ENCODE results near the gene PTPRK. TPM values are rescaled to one million over a fixed set of nuclear protein-coding genes. Genes with fewer than 3 reads are reported as not detected.

Gene PTPRK
- total and polyA plus RNA-seq, 2 donors (not counting 1 experiment from before 2014, with no cell fraction given) = 16.2 to 18.7 TPM

GRCh38 chr6:128538763-128539162, 18.4 kb upstream of the PTPRK start:
- Mint-ChIP-seq H3K4me1 (no peaks in the 10 kb centered on the region), H3K27me3 (peaks cover 2% of the 10 kb centered on the region), H3K9me3 (ENCODE audit: insufficient read depth) (no peaks in the 10 kb centered on the region), H3K27ac (no peak overlapping the region), H3K4me3 (no peak overlapping the region)
- no CpG with 5 or more reads among the region's 4 CpGs for WGBS (ENCODE audit: insufficient coverage)
- H3K4me1 ChIP-seq (ENCODE audit: control insufficient read depth in 2 of 2, insufficient read depth in 2 of 2, low read length in 2 of 2) = no peaks in the 10 kb centered on the region
- CTCF ChIA-PET = no interaction called here
- no peaks in the 10 kb centered on the region for H3K27me3 ChIP-seq (replicated peaks in 1 of 4; ENCODE audit: control extremely low read depth in 1 of 4, control insufficient read depth in 3 of 4, insufficient read depth in 4 of 4, low read length in 3 of 4)
- intact Hi-C loops (cut with micrococcal nuclease) = no loop called here
- ATAC-seq (ENCODE audit: low read depth) = no peak
- no peak for DNase-seq
- H2AFZ ChIP-seq (ENCODE audit: insufficient read depth, low read depth, low read length, poor library complexity, severe bottlenecking) = no peak overlapping the region
- no peak overlapping the region for H3K4me2 ChIP-seq (replicated peaks; ENCODE audit: low read depth, low read length, poor library complexity, severe bottlenecking)
- no peaks in the 10 kb centered on the region for H4K20me1 ChIP-seq (ENCODE audit: control insufficient read depth, insufficient read depth, low read length, poor library complexity, severe bottlenecking)
- no peaks in the 10 kb centered on the region for H3K36me3 ChIP-seq (replicated peaks in 1 of 2; ENCODE audit: control extremely low read depth in 1 of 2, control insufficient read depth in 1 of 2, extremely low read depth in 1 of 2, insufficient read depth in 2 of 2, low read length in 1 of 2)
- POLR2A ChIA-PET = no interaction called here
- no peaks in the 10 kb centered on the region for H3K9me3 ChIP-seq (ENCODE audit: control extremely low read depth in 1 of 3, control insufficient read depth in 2 of 3, insufficient read depth in 1 of 3, low read length in 2 of 3)
- no peak overlapping the region for H3K9ac ChIP-seq (ENCODE audit: low read length)
- no peak overlapping the region for H3K4me3 ChIP-seq (ENCODE audit: control extremely low read depth in 1 of 5, extremely low read depth in 1 of 5, insufficient read depth in 1 of 5, low read depth in 2 of 5, low read length in 4 of 5)
- H3K79me2 ChIP-seq (ENCODE audit: control insufficient read depth, insufficient read depth, low read length) = no peaks in the 10 kb centered on the region
- no peak overlapping the region for H3K27ac ChIP-seq (ENCODE audit: low read length in 2 of 2)
- TF ChIP-seq EZH2 (IDR thresholded peaks at IDR 0.05; ENCODE audit: borderline replicate concordance, insufficient read depth, low read depth, low read length, poor library complexity, severe bottlenecking) (no peak), CTCF (IDR thresholded peaks at IDR 0.05) (no peak)

- POLR2A ChIA-PET = no interaction called here
- Histone ChIP-seq H2AFZ (ENCODE audit: insufficient read depth, low read depth, low read length, poor library complexity, severe bottlenecking) (no peak overlapping the region), H3K9me3 (ENCODE audit: control extremely low read depth in 1 of 3, control insufficient read depth in 2 of 3, insufficient read depth in 1 of 3, low read length in 2 of 3) (no peaks in the 10 kb centered on the region), H3K4me1 (ENCODE audit: control insufficient read depth in 2 of 2, insufficient read depth in 2 of 2, low read length in 2 of 2) (no peaks in the 10 kb centered on the region), H3K4me3 (ENCODE audit: control extremely low read depth in 1 of 5, extremely low read depth in 1 of 5, insufficient read depth in 1 of 5, low read depth in 2 of 5, low read length in 4 of 5) (no peak overlapping the region), H3K79me2 (ENCODE audit: control insufficient read depth, insufficient read depth, low read length) (no peaks in the 10 kb centered on the region), H3K4me2 (replicated peaks; ENCODE audit: low read depth, low read length, poor library complexity, severe bottlenecking) (no peak overlapping the region), H4K20me1 (ENCODE audit: control insufficient read depth, insufficient read depth, low read length, poor library complexity, severe bottlenecking) (no peaks in the 10 kb centered on the region), H3K27ac (ENCODE audit: low read length in 2 of 2) (no peak overlapping the region), H3K9ac (ENCODE audit: low read length) (no peak overlapping the region), H3K36me3 (replicated peaks in 1 of 2; ENCODE audit: control extremely low read depth in 1 of 2, control insufficient read depth in 1 of 2, extremely low read depth in 1 of 2, insufficient read depth in 2 of 2, low read length in 1 of 2) (no peaks in the 10 kb centered on the region), H3K27me3 (replicated peaks in 1 of 4; ENCODE audit: control extremely low read depth in 1 of 4, control insufficient read depth in 3 of 4, insufficient read depth in 4 of 4, low read length in 3 of 4) (no peaks in the 10 kb centered on the region)
- Mint-ChIP-seq H3K27ac (no peak overlapping the region), H3K9me3 (ENCODE audit: insufficient read depth) (no peaks in the 10 kb centered on the region), H3K4me1 (no peaks in the 10 kb centered on the region), H3K4me3 (no peak overlapping the region), H3K27me3 (peaks cover 8% of the 10 kb centered on the region)
- intact Hi-C loops (cut with micrococcal nuclease) = no loop called here
- 83% methylated on average over 2 of the region's 3 CpGs for WGBS (ENCODE audit: insufficient coverage)
- DNase-seq = no peak
- no peak for ATAC-seq (ENCODE audit: low read depth)
- CTCF ChIA-PET = no interaction called here
- no peak for TF ChIP-seq CTCF (IDR thresholded peaks at IDR 0.05)
- TF ChIP-seq EZH2 (IDR thresholded peaks at IDR 0.05; ENCODE audit: borderline replicate concordance, insufficient read depth, low read depth, low read length, poor library complexity, severe bottlenecking) = no peak
Measured at GRCh38 chr6:128532827-128533226, 12.4 kb upstream of the PTPRK start.
